ENCODE data around the gene MAP3K20.

DNA sequence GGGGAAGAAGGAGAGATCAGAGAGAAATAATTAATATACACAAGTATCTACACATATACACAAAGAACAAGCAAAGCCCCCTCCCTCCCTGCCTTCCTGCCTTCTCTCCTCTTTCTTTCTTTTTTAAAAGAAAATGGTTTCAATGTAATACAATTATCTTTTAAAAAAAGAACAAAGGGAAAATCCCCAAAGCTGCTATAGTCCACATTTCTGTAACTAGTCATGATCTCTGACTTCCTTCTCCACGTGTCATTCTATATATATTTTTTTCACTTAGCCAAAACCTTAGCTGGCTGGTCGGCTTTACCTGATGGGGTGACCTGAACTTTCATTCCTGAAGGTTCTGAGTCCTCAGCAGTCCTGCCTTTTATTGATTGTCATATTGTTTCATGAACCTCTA lies 44.3 kb downstream of the MAP3K20 start:
- TF ChIP-seq POLR2AphosphoS5 (IDR thresholded peaks at IDR 0.05): no peak
- no peak for TF ChIP-seq CTCF (IDR thresholded peaks at IDR 0.05)
- TF ChIP-seq EP300 (IDR thresholded peaks at IDR 0.05; ENCODE audit: low read depth): no peak

Measured in transverse colon (tissue), 4 donors.